HL-60/S4 treated with retinoic acid at 250 ng/mL for 4 days and 3 days (cell line): ENCODE data around the gene TDRD3.
"Not testable (repeated sequence)": the region's sequence is repeated elsewhere in the genome, so short reads cannot be mapped to it uniquely, and the experiment has no call there.

Source experiments
- in situ Hi-C: fragments of 300-500 bp; cut with MboI; formaldehyde crosslinking; loops from 2 replicates; pipeline ENCODE4 v1.7.0; 2022; ENCODE audit warnings: low sequenced_read_pairs

TDRD3 gene

DNA sequence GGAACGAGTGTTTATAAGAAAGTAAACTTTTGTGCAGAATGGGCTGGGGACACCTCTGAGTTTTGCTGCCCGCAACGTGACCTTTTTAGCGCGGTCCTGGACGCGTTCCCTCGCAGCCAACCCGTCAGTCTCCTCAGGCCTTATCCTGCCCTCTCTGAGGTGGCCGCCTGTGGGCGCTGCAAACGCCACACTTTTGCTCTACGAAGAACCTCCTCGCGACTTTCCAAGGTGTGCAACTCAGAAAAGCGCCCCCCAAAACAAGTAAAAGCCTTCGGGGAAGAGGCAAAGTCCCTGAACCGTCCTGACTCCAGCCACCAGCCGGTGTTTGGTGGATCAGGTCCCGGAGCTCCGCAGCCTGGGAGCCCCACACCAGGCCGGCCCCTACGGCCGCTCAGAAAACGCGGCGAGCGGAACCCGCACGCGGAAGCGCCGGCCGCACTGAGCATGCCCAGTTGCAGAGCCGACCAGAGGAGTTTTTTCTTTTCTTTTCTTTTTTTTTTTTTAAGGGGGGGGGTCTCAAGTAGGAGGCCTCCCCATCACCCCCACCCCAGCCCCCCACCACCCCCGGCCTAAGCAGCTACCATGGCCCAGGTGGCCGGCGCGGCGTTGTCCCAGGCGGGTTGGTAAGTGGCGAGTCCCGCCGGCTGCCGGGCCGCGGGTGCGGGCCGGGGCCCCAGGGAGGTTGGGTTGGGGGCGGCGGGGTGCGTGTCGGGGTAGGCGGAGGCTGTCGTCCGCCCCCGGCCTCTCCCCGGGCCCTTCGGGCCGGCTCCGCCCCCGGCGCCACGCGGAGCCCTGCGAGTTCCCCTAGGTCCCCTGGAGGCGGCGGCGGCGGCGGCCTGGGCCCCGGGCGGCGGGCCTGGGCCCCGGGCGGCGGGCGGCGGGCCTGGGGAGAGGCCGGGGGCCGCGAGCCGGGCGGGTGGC, at the start of gene TDRD3:
Gene TDRD3, plus strand, starts transcription at position 438 of the 921 bp plus-strand sequence. Its CDS starts 145 bp downstream, at position 583.
- in situ Hi-C loops = no loop called here

DNA sequence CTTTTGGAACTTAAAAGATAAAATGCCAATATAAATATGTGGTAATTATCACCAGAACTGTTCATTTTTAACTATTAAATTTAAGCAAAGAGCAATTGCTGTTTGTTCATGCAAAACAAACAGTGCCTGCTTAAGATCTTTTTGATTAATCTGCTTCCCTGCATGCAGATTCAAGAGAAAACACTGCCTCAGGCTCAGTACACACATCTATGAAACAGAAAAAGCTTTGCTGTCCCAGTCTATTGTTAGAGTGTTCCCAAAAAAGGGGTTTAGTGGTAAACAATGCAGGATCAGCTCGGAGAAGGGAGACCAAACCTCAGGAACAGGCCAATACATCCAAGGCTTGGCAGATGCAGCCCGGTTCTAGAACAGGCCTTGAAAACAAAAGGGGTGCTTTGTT, 49.3 kb upstream of the TDRD3 start:
- in situ Hi-C loops = loop anchor here (25.0 kb wide), 1 partner anchor 660 kb away; no protein-coding TSS in a partner anchor

DNA sequence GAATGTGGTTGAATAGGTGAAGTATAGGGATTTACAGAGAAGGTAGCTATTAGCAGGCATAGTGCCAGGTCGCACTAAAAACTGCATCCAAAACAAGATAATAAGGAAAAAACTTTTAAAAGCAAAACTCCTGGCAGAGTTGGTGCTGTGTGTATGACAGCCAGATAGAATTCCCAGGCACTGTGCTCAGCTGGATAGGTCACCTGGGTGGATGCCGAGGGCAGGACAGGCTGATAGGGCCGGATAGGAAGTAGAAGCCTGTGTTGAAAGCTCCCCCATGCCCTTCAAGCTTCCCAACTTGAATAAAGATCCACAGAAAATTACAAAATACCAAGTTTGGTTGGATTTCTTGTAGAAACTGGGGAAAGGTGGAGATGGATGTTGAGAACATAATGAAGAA, 48.9 kb upstream of the TDRD3 start:
- in situ Hi-C loops = loop anchor here (25.0 kb wide), 1 partner anchor 661 kb away; no protein-coding TSS in a partner anchor

DNA sequence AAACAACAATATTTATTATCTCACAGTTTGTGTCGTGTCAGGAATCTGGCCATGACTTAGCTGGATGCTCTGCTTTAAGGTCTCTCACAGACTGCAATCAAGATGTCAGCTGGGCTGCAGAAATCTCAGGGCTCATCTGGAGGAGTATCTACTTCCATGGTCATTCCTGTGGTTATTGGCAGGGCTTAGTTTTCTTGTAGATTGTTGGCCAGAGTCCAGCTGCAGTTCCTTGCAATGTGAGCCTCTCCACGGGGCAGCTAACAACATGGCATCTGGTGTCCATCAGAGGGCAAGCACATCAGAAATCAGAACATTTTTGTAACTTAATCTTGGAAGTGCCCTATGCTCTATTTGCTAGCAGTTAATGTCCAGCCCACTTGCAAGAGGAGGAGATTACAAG, 45.7 kb upstream of the TDRD3 start:
- in situ Hi-C loops = no loop called here

DNA sequence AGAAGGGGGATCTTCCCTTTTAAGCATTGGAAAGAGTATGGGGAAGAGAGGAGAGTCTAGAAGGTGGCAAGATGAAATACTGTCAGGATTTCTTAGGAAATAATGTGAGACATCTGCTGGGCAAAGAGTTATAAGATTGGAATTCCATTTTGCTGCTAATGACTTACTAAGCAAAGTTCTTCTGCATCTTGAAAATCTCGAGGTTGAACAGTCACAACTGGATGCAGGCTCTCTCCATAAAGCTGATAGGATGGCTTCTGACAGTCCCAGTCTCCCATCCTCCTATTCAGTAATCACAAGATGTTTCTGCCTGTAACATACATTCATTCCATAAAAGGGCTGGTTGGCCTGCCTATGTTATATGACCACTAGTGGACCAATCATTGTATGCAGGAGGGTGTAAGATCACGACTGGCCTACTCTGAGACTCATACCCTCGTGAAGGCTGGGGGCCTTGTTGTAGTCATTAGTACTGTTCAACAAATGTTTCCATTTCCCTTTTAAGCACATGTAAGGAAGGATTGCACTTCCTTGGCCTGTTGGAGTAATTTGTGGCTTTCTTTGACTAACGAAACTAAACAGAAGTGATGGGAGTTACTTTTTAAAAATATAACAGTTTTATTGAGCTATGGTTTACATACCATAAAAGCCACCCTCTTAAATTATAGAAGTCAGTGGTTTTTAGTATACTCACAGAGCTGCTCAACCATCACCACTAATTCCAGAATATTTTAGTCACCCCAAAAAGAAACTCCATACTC, 45.0 kb upstream of the TDRD3 start:
- in situ Hi-C loops = no loop called here

DNA sequence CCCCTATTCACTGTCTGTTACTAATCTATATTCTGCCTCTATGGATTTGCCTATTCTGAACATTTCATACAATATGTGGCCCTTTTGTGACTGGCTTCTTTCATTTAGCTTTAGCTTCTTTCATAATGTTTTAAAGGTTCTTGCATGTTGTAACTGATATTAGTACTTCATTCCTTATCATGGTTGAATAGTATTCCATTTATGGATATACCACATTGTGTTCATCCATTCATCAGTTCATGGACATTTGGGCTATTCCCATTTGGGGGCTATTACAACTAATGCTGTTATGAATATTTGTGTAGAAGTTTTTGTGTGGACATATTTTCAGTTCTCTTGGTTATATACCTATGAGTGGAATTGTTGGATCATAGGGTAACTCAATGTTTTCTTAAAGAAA, 44.4 kb upstream of the TDRD3 start:
- in situ Hi-C loops = no loop called here

DNA sequence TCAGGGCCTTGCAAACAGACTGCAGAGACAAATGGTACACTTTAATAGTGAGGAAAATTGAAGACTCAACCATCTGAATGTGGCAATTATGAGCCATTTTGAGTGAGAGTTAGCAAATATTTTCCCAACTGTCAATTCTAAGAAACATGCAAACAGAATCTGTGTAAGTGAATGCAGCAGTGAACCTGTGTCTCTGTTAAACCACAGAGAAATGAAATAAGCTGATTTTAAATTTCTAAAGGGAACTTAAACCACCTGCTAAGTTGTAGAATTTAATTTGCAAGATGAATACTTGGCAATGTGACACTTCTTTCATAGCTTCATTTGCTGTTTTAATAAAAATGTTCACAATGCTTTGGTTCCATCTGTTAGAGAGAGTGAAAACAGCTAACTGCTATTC, 42.0 kb upstream of the TDRD3 start:
- in situ Hi-C loops = no loop called here

DNA sequence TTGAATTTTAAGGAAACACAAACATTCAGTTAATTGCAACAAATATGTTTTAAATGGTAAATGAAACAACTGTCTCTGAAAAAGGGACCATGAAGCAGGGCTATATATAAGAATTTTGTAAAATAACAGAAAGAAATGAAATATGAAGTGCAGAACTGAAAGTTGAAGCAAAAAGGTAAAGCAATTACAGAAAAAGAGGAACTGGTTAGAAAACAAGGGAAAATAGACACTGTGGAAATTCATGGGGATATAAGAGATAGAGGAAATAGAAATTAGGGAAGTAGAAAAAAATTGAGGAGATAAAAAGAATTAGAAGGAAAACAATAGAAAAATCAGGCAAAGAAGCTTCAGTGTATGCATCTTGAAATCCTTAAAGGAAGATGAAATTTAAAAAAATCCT, 40.0 kb upstream of the TDRD3 start:
- in situ Hi-C loops = no loop called here

DNA sequence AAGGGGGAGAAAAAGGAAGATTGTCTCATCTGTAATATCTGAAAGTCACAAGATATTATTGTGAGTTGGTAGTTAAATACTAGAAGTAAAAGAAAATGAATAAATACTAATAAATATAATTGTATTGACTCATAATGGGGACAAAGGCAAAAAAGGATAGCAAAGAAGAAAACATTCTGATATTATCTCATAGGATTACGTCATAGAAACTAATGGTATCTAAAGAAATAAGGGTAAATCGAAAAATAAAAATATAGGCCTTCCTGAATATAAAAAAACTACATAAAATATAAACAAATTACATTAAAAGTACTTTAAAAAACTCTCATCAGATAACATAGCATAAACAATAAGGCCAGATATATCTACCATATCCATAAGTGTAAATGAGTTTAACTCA, 38.6 kb upstream of the TDRD3 start:
- in situ Hi-C loops = no loop called here

DNA sequence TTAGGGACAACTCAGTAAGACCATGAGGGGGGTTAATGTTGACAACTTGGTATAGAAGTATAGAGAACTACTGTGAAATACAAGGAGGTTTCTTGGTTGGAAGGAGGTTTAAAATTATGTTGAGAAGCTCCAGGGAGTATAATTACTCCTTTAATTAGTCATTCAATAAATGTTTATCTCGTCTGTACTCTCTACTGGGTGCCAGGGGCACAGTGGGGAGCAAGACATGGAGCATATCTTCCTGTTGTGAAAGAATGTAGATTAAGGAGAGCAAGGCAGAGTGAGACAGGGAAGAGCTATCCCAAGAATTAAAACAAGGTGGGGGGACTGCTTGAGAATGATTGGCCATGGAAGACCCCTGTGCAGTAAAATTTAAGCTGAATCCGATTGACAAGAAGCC, 33.7 kb upstream of the TDRD3 start:
- in situ Hi-C loops = no loop called here

DNA sequence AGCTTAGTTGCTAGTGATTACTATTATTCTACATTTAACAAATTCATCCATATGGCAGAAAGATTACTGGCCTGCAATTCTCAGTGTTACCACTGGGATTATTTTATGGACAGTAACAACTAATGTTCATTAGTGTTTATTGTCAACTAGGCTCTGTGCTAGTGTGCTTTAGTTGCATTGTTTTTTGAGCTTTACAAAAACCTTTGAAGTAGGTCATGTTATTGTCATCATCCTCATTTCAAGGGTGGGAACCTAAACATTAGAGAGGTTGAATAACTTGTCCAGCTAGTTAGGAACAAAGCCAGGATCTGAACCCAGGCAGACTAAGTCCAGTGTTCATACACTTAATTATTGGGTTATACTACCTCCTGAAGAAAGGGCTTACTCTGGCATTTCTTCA, 27.8 kb upstream of the TDRD3 start:
- in situ Hi-C loops = no loop called here

DNA sequence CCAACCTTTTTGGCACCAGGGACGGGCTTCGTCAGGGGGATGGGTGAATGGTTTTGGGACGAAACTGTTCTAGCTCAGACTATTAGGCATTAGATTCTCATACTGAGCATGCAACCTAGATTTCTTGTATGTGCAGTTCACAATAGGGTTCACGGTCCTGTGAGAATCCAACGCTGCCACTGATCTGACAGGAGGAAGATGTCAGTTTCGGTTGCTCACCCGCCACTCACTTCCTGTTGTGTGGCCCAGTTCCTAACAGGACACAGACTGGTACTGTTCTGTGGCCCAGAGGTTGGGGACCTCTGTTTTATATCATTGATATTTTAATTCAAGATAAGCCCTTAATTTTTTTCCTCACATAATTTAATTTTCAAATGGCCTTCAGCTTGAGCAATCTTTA, 26.7 kb upstream of the TDRD3 start:
- in situ Hi-C loops = no loop called here

DNA sequence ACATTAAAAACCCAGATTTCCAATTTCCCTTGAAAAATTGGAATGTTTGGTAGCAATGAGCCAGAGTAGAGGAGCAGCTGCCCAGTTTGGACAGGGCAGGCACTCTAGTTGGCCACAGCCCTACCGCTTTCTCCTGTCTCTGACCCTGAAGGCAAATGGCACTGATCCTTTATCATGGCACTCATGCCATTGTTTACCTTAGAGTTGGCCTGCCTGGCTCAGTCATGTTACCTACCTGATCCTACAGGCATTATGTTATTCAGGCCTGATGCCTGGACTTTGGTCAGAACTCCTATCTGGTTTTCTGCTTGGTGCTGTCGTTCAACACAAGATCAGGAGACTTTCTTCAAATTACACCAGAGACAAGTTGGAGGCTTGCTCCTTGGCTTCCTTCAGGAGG, 24.9 kb upstream of the TDRD3 start:
- in situ Hi-C loops = no loop called here

DNA sequence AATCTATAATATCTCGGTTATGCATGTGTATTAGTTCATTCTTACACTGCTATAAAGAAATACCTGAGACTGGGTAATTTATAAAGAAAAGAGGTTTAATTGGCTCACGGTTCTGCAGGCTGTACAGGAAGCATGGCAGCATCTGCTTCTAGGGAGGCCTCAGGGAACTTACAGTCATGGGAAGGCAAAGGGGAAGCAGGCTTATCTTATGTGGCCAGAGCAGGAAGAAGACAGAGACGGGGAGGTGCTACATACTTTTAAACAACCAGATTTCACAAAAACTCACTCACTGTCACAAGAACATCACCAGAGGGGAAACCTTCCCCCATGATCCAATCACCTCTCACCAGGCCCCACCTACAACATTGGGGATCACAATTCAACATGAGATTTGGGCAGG, 17.7 kb upstream of the TDRD3 start:
- in situ Hi-C loops = not testable (repeated sequence)

DNA sequence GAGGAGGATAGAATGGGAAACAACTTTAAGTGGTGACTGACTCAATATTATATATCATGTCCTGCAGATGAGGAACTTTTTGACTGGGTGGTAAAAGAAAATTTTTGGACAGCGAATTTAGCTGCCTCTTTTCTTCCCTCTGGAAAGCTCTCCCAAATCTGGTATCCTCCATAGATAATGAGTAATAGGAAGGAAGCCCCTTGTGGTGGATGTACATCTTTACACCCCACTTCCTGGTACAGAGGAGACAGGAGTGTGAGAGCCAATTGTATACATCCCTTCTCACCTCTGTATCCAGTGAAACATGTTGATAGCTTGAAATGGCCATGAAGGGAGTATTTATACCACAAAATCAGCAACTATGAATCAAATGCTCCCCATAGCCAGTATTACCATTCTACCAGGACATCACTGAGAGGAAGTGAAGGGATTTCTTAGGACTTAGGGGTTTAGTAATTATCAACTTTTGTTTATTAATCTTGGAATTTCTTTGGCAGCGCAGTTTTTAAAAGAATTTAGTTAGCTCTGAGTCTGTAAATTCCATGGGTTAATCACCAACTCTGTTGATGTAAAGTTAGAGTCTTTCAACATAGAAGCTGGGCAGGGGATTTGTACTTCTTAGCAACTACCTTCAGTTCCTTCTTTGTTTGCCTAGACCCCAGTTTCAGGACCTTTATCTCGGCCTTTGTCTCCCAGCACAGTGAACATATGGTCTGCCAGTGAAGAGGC, 17.0 kb upstream of the TDRD3 start:
- in situ Hi-C loops = no loop called here

DNA sequence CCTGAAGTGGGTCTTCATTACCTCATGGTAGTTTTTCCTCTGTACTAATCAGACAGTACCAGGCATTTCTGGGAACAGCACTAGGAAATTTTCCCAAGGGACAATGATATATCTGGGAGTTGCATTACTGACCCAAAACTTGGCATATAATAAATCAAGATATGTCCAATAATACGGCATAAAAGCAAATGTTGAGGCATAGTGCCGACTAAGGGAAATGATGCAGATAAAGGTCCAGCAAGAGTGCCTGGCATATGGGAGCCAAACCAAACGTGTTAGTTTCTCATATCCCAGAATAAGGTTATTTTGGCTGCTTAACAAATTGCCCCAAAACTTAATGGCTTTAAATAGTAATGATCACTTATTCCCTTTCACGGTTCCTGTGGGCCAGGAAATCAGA, 12.1 kb upstream of the TDRD3 start:
- in situ Hi-C loops = no loop called here

DNA sequence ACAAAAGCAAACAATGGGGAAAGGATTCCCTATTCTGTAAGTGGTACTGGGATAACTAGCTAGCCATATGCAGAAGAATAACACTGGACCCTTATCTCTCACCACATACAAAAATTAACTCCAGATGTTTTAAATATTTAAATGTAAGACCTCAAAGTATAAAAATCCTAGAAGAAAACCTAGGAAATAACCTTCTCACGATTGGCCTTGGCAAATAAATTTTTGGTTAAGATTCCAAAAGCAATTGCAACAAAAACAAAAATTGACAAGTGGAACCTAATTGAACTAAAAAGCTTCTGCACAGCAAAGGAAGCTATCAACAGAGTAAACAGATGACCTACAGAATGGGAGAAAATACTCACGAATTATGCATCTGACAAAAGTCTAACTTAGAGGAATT, 10.8 kb upstream of the TDRD3 start:
- in situ Hi-C loops = no loop called here

DNA sequence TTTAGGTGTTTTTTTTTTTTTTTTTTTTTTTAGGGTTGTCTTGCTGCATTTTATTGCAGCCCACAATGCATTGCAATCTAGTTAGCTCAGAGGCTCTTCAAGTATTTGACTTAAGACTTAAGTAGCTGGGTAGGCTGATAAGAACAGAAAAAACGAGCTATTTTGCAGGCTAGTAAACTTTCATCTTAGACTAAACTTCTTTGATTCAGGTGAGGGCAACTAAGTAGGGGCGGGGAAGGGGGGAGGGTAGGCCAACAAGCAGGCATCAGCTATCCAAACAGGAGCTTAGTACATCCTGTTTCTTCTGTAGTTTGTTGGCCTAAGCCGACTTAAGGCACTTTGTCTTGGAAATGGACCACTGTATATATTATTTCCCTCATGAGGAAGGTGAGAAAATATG, 4.9 kb upstream of the TDRD3 start:
- in situ Hi-C loops = no loop called here

DNA sequence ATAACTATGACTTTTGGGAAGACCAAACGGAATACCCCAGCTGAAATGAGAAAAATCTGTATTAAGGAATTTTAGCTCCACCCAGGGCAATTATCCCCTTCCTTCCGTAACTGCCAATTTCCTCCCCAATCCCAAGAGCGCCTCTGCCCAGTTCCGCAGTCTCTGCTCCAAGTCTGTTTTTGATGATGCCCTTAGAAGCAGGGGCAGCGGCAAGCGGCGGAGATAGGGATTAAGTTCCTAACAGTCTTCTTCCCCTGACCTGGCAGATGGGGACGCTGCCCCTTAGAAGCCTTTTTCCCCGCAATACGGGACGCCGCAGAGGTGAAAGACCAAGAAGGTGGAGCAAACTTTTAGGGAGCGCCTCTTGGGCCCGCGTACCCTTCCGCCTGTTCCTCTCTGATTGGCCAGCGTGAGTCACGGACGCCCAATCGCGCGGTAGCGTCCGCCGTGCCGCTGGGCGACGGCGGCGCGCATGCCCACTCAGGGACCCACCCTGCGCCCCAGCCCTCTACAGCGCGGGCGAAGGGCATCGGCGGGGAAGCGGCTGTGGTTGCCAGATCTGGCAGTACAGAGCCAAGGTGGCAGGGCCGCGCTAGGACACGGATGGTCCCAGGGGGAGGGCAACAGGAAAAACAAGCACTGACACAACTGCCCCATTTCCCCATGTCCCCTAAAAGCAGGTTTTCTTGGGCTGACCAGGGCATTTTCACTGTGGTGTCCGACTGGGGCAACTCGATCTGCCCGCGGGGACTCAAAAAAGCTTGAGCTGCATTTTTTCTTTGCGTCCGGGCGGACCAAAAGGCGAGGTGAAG, 843 bp upstream of the TDRD3 start:
- in situ Hi-C loops = no loop called here

DNA sequence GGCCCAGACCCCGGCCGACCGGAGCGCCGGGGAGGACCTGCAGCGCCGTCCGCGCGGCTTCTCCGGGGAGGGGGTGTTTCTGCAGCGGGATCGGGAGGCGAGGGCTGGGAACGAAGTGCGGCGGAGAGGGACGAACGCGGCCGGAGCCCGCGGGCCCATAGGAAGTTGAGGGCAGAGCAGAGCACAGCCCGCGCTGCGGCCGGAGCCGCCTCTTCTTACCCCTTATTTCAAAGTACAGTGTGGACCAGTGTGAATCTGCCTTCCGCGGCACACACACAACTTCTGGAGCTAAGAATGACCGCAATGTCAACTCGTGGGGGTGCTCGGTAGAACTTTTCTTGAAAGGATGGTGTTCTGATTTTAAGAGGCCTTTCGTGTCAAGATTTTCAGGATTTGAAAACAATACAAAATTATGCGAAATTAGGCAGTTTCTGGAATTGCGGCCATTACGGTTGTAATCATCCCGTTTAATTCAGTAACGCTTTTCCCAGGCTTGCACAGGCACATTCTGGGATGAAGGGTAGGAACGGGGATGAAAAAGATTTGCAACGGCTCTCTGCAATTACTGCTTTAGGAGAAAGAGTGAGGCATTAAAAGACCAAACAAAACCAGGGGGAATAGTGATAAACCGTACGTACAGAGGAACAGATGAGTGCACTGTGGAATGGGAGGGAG, 821 bp downstream of the TDRD3 start:
- in situ Hi-C loops = no loop called here
